Measurements from ENCODE around the gene FHDC1.

Gene FHDC1

DNA sequence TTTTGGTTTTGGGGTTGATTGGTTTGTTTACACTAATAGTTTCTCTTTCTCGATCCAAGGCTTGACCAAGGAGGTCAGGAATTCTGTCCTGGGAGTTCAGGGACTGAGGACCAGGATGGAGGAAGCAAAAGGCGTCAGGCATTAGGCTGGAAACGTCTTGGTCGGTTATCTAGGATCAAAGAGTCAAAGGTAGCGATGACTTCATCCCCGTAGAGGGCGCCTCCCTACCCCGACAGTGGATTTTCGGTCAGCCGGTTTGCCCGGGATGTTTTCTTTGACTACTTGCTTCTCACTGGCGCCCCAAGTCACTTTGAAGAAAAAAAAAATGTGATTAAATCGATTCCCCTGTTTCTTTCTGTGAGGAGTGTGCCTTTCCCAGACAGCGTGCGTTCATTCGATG lies 980 bp upstream of the FHDC1 start:
- DNase-seq (ENCODE audit: low spot score), result peak; percentile 66

DNA sequence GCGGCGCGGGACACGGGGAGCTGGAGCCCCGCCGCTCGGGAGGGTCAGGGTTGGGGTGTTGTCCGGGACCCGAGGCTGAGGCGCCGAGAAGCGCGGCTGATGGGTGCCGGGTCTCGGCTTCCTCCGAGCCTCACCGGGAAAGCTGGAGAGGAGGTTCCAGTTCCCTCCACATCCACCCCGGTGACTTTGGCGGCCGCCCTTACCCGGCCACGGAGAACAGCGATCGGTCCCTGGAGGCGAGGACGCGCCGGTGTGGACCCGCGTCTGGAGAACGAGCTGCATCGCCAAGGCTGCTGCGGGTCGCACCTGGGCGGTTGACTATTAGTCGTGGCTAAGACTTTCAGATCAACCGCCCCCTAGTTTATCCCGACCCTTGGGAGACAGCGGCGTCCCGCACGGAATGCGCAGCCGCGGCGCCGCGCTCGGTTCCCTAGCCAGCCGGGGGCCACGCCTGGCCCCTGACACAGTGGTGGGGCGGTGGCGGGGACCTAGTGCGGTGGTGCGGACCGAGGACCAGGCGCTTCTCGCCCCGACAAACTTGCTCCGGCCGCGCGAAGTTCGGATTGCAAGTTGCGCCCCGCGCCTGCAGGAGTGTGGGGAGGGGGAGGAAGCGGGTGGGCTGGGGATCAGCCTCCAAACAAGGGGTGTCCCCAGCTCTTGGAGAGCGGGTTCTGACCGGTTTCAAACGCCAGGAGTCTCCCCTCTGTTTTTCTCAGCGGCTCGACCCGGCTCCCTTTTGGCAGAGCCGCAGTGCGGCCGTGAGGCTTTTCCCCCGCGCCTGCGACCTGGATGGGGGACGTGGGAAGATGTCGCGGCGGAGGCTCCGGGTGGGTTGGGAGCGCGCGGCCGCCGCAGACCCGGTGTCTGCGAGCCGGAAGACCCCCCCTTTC lies 568 bp downstream of the FHDC1 start:
- peak; percentile 36 for DNase-seq (ENCODE audit: low spot score)

DNA sequence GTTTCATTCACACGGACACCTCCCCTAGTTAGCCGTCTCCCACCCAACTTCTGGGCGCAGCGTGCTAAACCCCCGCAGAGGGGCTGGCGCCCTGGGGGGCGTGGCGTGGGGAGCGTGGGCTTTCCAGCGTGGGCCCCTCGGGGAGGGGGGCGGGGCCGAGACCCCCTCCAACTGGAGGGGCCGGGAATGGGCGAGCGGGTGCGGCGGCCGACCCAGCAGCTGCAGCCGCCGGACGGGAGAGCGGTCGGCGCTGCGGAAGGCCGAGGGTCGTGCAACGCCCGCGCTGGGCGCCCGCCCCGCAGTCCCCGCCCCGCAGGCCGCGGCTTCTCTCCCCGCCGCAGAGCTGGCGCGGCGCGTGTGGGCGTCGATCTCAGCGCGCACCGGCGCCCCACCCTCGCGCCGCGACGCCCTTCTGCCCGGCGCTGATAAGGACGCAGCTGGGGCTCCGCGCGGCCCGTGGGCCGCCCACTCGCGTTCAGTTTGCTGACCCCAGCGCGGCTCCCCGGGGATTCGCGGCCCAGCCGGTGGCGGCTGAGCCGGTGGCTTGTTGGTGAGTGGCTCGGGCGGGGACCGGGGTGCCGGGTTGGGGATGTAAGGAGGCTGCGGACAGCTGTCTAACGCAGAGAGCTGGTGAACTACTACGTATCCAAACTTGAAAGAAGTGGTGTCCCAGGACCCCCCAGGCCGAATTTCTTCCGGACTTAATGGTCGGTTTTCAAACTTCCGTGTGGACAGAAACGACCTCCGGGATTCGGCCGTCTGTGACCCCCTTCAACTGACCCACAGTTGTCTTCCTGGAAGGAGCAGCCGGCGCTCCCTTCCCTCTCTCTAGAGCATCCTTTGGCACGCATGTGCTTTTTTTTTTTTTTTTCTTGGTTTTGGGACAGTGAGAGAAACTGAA lies 1.5 kb downstream of the FHDC1 start:
- DNase-seq (ENCODE audit: low spot score), result peak; percentile 55

DNA sequence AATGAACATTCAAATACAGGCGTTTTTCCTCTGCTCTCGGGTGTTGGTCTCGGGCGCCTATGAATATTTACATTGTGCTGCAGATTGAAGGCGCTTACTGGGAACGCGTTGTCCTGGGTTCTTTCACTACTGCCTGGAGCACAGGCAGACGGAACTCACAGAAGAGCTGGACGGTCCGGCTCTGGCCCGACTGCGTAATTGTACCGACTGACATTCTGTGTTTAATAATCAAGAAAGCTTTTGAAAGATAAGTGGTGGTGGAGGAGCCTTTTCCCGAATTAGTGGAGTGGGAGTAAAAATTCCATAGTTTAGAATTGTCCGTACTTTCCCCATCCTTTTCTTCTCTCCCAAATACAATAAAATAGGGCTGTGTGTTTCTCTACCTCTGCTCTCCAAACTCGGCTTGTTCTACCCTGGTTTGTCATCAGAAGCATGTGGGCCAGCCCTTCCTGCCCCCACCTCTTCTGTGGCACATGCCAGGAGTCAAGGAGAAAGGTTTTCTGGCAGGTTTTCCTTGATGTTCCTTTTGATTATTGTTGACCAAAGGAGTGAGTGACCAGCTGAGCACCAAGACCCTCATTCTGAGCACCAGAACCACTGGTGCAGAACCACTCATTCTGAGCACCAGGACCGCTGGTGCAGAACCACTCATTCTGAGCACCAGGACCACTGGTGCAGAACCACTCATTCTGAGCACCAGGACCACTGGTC lies 2.3 kb downstream of the FHDC1 start:
- DNase-seq (ENCODE audit: low spot score), result no peak

DNA sequence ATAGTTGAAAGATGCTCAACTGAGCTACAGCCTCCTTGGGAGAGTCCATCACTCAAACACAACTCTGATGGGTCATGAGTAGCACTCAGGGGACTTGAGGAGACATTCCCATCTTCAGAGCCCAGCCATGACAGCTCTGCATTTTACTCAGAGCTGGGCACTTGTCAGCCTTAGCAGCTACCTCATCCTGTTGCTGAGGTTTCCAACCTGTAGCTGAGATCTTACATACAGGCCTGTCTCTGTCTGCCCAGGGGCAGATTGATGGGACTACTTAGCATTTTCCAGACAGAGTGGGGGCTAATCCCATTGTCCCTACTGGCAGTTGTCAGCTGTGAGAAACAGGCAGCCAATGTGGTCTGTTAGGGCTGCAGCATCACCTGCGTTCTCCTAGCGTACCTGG lies 3.5 kb downstream of the FHDC1 start:
- DNase-seq (ENCODE audit: low spot score), result no peak

DNA sequence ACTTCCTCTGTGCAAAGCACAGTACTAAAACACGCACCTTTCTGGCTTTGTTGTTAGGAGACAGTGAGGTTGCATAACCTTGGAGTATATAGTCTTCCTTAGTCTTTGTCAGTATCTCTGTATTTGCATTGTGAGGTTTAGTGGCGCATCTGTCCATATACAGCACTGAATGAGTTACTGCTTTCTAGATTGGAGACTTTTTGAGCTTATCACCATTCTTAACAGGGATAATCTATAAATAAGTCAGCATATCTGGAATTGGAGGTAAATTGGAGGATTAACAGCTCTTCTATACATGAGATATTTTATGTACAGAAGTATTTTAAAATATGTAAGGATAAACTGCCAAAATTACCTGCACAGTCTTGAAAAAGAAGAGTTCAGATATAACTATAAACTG lies 4.3 kb downstream of the FHDC1 start:
- no peak for DNase-seq (ENCODE audit: low spot score)

DNA sequence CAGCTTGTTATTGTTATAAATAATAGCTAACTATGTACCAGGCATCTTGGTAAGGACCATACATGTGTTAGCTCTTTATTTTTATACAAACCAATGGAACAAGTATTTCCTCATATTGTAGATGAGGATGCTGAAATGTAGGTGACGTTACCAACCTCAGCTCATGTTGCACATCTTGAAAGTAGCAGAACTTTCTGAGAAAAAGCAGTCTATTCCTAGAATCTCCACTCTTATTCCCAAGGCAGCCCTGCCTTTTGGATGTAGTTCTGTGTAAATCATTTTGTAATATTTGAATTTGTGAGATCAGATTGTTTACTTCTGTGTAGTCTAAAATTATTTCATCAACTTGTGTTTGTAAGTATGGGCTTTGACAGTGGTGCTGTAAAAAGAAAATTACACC lies 5.3 kb downstream of the FHDC1 start:
- DNase-seq (ENCODE audit: low spot score), result no peak

DNA sequence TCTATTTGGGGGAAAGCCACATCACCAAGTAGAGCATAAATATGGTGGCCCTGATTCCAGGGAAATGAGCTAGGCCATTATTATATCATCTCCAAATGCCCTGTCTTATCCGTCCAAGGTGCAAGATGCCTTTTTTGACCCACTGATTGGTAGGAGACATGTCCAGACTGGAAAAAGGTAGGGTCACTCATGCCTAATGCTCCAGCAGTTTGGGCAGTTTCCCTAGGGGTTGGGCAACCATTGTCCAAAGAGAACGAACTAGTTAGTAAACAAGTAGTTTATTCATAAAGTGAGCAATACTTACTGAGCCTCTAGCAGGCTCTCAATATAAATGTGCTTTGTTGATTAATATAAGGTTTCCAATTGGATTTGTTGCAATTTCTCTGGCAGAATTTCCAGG lies 6.2 kb downstream of the FHDC1 start:
- no peak for DNase-seq (ENCODE audit: low spot score)

DNA sequence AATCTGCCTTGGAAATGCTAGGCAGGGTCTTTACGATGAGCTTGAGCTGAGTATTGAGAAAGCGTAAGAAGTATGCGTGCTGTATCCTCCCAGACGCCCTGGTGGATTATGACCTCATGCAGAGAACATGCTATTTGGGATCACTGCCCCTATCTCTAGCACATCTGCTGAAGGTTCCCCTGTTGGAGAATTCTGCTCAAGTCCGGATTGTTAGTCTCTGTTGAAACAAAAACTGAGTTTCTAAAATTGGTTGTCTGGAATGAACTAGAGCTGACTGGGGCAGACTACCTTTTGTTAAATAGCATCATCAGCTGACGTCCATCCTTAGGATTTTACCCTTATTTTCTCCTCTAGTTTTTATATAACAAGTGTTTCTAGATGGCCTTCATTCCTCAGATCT lies 7.5 kb downstream of the FHDC1 start:
- DNase-seq (ENCODE audit: low spot score), result no peak

DNA sequence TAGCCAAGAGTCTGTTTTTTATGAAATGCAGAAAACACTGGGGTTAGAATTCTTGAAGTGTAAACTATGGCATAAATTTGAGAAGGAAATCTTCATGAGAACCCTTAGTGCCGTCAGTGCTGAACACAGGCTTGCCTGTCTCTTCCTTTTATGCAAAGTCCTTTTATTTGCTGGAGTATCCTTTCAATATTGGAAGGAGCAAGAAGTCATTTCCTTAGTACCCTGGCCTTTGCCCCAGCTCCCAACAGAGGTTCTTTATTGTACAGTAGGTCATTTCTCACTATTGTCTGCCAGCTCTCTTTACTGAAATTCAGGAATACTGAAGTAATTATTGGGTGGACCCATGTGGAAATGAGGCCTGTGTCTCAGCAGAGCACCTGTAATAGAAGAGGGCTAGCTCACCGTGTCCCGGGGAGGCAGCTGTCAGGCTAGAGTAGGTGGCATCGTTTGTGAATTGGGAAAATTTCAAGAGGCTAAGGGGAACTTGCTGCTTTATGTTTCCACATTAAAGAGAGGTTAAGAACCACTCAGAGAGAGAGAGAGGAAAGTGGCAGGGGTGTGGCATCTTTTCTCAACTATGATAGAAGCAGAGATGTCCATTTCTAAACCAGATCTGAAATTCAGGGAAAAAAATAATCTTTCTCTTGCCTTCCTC lies 8.7 kb downstream of the FHDC1 start:
- DNase-seq (ENCODE audit: low spot score), result no peak

DNA sequence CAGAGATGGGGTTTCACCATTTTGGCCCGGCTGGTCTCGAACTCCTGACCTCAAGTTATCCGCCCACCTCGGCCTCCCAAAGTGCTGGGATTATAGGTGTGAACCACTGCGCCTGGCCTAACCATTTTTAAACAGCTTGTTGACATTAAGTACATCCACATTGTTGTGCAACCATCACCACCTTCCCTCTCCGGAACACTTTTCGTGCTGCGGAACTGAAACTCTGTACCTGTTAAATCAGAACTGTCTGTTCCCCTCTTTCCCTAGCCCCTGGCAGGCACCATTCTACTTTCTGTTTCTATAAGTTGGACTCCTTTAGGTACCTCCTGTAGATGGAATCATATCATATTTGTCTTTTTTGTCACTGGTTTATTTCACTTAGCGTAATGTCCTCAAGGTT lies 9.5 kb downstream of the FHDC1 start:
- no peak for DNase-seq (ENCODE audit: low spot score)

DNA sequence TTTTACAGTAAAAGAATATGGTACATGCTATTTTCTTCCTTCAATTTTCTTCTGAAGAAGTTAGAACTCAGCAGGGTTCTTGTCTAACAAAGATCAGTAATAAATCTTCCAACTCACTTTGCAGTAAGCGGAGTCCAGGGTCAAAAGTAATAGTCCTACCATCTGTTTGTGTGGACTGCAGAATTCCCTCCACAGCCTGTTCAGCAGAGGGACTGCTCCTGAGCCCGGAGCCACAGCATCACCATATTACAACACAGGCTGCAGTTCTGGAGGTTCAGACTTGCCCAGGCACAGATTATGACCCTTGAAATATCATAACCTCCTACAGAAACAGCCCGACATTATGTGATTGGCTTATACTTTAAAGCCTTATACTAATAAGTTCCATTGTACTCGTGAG lies 10.3 kb downstream of the FHDC1 start:
- no peak for DNase-seq (ENCODE audit: low spot score)

DNA sequence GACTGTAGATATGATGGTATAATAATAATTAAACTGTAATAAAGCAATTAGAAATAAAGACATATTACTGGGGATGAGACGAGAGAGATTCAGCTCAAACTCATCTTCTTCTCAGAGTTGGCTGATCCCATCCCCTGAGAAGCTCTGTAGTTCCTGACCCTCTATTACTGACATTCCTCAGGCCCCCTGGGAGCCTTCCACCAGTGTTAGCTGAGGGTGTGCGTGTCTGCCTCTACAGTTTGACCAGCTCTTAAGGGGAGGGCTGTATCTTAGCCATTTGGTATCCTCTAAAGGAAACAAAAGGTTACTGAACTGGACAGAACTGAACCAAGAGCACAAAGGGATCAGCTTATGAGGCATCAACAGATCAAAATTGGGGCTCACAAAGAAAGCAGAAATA lies 11.2 kb downstream of the FHDC1 start:
- no peak for DNase-seq (ENCODE audit: low spot score)

DNA sequence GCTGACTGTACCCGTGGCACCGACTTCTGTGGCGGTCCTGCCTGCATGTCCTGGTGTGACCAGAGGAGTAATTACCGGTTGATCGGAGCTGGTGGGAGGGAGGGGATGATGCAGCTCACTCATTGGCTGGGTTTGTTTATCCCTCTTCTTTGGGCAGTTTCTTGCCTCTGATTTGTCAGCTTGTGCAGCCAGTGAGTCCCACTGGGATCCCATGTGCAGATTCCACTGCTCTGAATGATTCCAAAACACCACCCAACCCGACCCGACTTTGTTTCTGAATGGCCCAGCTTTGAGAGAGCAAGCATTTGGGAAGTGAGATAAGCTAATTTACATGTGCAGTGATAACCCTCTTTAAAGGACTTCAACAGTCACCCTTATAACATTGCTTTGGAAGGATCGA lies 13.8 kb downstream of the FHDC1 start:
- no peak for DNase-seq (ENCODE audit: low spot score)

DNA sequence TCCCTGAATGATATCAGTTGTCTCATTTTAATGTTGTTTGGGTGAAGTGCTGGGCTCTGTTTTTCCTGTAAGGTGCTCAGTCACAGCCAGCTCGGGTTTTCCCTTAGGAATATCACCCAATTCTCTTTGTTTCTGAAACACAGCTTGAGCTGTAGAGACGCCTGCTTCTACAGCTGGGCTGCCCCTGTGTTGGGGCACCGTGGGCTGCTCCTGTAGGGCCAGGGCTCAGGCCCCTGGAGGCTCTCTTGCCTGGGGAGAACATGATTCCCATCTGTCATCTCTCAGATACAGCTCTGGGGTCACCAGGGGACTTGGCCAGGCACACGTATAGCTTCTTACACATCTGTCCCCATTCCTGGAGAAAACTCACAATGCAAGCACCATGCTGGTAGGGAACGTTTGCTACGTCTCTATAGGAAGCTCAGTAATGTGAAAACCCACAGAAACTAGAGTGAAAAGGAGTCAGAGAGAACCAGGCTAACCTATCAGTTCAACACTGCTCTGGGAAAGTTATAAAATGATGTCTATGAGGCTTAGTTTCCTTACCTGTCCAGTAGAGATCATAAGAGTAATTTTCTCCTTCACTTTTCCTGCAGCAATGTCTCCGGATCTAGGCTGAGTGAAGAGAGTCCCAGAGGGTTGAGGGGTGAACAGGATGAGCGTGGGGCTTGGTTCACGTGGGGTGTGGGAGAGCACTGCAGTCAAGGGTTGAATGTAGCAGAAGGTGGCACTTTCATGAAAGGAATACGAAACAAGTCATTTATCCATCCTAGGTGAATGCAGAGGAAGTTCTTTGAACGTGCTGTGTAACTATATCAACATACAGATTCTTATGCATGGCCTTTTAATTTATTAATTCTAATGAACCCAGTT lies 14.5 kb downstream of the FHDC1 start:
- no peak for DNase-seq (ENCODE audit: low spot score)

DNA sequence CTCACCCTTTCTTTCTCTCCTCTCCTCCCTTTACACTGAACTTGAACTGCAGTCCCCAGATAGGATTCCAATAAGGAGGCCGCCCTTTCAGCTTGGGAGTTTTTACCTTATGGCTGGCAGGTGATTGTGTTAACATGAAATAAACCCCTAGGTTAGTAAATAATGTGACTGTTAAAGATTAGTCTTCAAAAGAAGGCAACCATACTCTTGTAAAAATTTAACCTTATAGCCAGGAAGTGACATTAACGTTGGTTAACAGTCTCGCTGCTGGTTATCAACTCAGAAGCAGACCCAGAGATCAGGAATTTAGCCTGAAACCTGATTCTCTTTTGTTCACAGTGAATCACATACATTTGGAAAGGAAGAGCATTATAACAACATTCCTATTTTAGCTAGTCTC lies 15.2 kb downstream of the FHDC1 start:
- DNase-seq (ENCODE audit: low spot score), result no peak

DNA sequence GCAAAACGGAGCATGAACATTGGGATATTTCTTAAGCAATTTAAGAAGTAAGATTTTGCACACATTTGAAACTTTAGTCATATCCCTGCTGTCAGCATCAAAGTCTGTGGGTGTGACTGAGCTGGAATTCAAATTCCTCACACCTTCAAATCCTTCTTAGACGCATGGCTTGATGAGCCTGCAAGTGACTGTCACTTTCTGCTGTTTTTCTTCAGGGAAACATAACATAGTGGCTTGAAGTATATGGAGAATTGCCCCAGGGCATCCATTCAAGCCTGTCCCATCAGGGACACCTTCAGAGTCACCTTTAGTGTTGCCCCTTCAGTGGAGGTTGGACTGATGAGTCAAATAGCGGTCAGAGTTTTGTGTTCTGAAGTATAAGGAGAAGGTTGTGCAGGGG lies 17.4 kb downstream of the FHDC1 start:
- DNase-seq (ENCODE audit: low spot score), result no peak

DNA sequence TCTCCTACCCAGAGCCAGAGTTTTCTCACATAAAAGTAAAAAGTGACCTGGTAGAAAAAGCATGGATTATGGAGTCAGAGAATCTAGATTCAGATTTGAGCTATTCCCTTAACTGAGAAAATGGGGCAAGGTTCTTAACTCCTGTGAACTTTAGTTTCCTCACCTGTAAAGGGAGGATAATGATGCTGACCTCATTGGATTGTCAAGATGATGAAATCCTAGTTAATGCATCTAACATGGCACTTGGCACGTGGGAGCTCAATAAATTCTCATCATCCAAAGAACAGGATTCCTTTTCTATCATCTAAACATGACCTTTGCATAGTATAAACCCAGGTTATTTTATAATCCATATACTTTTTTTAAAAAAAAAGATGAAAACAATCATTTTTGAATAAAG lies 18.6 kb downstream of the FHDC1 start:
- no peak for DNase-seq (ENCODE audit: low spot score)

DNA sequence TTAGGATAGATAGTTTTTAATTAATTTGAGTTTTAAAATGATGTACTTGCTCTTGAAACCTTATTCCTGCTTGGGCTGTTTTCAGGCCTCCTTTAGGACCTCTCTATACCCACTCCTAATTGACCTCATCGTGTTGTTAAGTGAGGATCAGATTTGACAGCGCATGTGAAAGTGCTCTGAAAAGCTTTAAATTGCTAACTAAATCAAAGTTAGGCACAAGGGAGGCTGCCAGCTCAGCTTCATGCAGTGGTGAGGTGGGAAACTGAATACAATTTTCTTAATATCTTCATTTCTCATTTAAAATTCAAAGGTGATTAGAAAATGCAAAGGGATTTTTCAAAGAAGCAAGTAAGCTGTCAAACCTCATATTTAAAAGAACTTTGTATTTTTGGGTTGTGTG lies 20.0 kb downstream of the FHDC1 start:
- DNase-seq (ENCODE audit: low spot score), result no peak

DNA sequence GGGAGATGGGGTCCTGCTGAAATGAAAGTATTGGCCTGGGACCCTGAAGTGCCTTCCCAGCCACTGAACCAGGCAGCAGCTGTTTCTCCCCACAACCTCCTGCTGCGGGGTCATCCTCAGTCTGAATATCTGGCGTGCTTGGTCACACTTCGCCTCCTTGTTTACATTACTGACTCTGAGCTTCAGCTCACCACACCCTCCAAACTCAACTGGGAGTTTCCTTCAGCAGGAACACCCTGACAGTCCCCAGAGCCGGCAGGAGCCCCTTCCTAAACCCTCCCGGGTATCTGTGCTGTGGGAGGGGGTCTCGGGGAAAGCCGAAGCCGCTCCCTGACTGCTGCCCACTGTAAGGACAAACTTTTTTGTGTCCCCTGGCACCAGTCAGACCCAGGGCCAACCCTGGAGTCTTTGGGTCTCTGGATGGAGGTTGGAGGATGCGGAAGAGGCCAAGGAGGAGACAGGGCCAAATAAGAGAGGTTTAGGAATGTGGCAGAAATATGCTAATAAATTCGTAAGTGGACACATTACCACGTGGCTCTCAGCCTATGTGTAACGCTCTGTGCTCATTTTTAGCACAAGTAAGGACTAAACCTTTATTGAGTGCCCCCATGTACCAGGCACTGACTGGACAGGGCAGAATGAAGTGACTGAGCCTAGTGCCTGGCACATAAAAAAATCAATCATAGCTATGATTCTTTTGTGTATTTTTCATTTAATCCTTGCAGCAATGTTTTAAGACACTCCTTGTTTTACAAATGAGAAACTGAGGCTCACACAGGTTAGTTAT lies 20.7 kb downstream of the FHDC1 start:
- peak; percentile 29 for DNase-seq (ENCODE audit: low spot score)

All from LoVo (cell line).